Body of pancreas (tissue), 4 donors: ENCODE measurements around the gene ULK4. TPM values are rescaled to one million over a fixed set of nuclear protein-coding genes. Genes with fewer than 3 reads are reported as not detected.

Experiments
- ATAC-seq: fragments of 150-250 bp; one replicate; pipeline ENCODE4 v1.9.1; 2016
- DNase-seq, 4 donors: peaks; one replicate each; pipeline ENCODE4 v3.0.0-alpha.2; 2019
- H3K27ac ChIP-seq, 4 donors: fragments of 200-600 bp; sonication (generic); 1 replicate in 3 of 4; 2 replicates in 1 of 4; pipeline versions ENCODE4 v1.5.1 to v1.6.1; 2016 to 2019; ENCODE audit warnings: mild to moderate bottlenecking in 1 of 4, mixed read lengths in 1 of 4, moderate library complexity in 1 of 4
- H3K27me3 ChIP-seq, 2 donors: fragments of 200-600 bp; sonication (generic); one replicate each; pipeline ENCODE4 v1.6.0; 2016; ENCODE audit warnings: mild to moderate bottlenecking in 1 of 2
- H3K36me3 ChIP-seq, 2 donors: fragments of 200-600 bp; sonication (generic); replicated peaks in 1 of 2; 2 replicates each; pipeline ENCODE4 v1.5.1; 2016; ENCODE audit warnings: low read depth in 2 of 2; ENCODE audit not compliant: insufficient read depth in 1 of 2
- H3K4me1 ChIP-seq: fragments of 200-600 bp; sonication (generic); one replicate; pipeline ENCODE4 v1.6.0; 2016
- H3K4me3 ChIP-seq, 2 donors: fragments of 200-600 bp; sonication (generic); 1 replicate in 1 of 2; 2 replicates in 1 of 2; pipeline ENCODE4 v1.5.1; 2016 to 2019
- H3K9me3 ChIP-seq, 3 donors: fragments of 200-600 bp; sonication (generic); 1 replicate in 2 of 3; 2 replicates in 1 of 3; pipeline ENCODE4 v1.5.1; 2016
- CTCF ChIP-seq, 7 experiments: fragments of 450-650 bp in 4 of 7; fragments of 200-600 bp in 3 of 7; sonication (generic) in 3 of 7; IDR thresholded peaks; one replicate each; pipeline ENCODE4 v1.5.1; 2016 to 2019; ENCODE audit warnings: antibody characterized with exemption in 7 of 7
- POLR2A ChIP-seq, 3 donors: fragments of 450-650 bp; IDR thresholded peaks; one replicate each; pipeline ENCODE4 v1.6.1; 2016; ENCODE audit warnings: antibody characterized with exemption in 3 of 3, mild to moderate bottlenecking in 2 of 3
- WGBS, 2 donors: methylation state at CpG; one replicate each; pipeline ENCODE4 v1.1.5; 2017; 5-methylcytosine and 5-hydroxymethylcytosine counted together
- intact Hi-C: fragments of 100-400 bp; cut with DNase I; formaldehyde crosslinking; loops from one replicate; pipeline ENCODE4 v1.15.1; 2023
- total RNA-seq, 2 donors: library from RNA; depleted of rRNA; stranded (reverse); fragments of >200 nt; gene quantifications; one replicate each; pipeline ENCODE4 v1.1.0, GENCODE V29; 2016

ULK4 gene
- total RNA-seq, 2 donors from 2014 or later, result 7.3 to 12.5 TPM

GRCh38 chr3:41222501-41222900 lies 739.4 kb downstream of the ULK4 start:
- Histone ChIP-seq H3K27ac (no peak overlapping the region), H3K27me3 (no peaks in the 10 kb centered on the region), H3K4me1 (peaks cover 49% of the 10 kb centered on the region), H3K4me3 (no peak overlapping the region), H3K36me3 (peaks cover 12 to 15% of the 10 kb centered on the region in 2 donors), H3K9me3 (no peaks in the 10 kb centered on the region)
- TF ChIP-seq CTCF (IDR thresholded peaks at IDR 0.05) (no peak), POLR2A (IDR thresholded peaks at IDR 0.05) (no peak)
- no peak for ATAC-seq
- WGBS, 2 donors, result 85 to 86% methylated on average over 3 of the region's 3 CpGs
- intact Hi-C loops, result no loop called here
- no peak for DNase-seq

GRCh38 chr3:41222012-41222411 lies 739.9 kb downstream of the ULK4 start:
- H3K27me3 ChIP-seq, result no peaks in the 10 kb centered on the region
- no peaks in the 10 kb centered on the region for H3K9me3 ChIP-seq
- intact Hi-C loops, result no loop called here
- ATAC-seq (no peak), DNase-seq (no peak)
- peaks cover 54% of the 10 kb centered on the region for H3K4me1 ChIP-seq
- 50 to 57% methylated on average over 2 of the region's 2 CpGs for WGBS, 2 donors
- no peak overlapping the region for H3K27ac ChIP-seq
- no peak overlapping the region for H3K4me3 ChIP-seq
- H3K36me3 ChIP-seq, result peaks cover 12 to 15% of the 10 kb centered on the region in 2 donors
- TF ChIP-seq CTCF (IDR thresholded peaks at IDR 0.05), result no peak
- no peak for TF ChIP-seq POLR2A (IDR thresholded peaks at IDR 0.05)

GRCh38 chr3:41220906-41221677 lies 740.8 kb downstream of the ULK4 start:
- ATAC-seq (no peak), DNase-seq (no peak)
- Histone ChIP-seq H3K27ac (no peak overlapping the region), H3K4me3 (no peak overlapping the region), H3K36me3 (peaks cover 11% of the 10 kb centered on the region in 2 donors), H3K27me3 (no peaks in the 10 kb centered on the region), H3K9me3 (no peaks in the 10 kb centered on the region), H3K4me1 (peaks cover 59% of the 10 kb centered on the region)
- WGBS, 2 donors, result 78 to 79% methylated on average over 7 of the region's 7 CpGs
- TF ChIP-seq POLR2A (IDR thresholded peaks at IDR 0.05) (no peak), CTCF (IDR thresholded peaks at IDR 0.05) (no peak)
- intact Hi-C loops, result no loop called here

GRCh38 chr3:41219424-41219823 lies 742.5 kb downstream of the ULK4 start:
- no peak for ATAC-seq
- WGBS, 2 donors, result 98 to 100% methylated on average over 1 of the region's 1 CpG
- intact Hi-C loops, result no loop called here
- DNase-seq, result no peak
- no peak overlapping the region for H3K27ac ChIP-seq
- no peak overlapping the region for H3K4me3 ChIP-seq
- H3K36me3 ChIP-seq, result no peaks in the 10 kb centered on the region
- no peak for TF ChIP-seq CTCF (IDR thresholded peaks at IDR 0.05)
- no peak for TF ChIP-seq POLR2A (IDR thresholded peaks at IDR 0.05)
- no peaks in the 10 kb centered on the region for H3K27me3 ChIP-seq
- no peaks in the 10 kb centered on the region for H3K9me3 ChIP-seq
- H3K4me1 ChIP-seq, result peaks cover 71% of the 10 kb centered on the region

- ATAC-seq (no peak), DNase-seq (no peak)
- H3K9me3 ChIP-seq, result no peaks in the 10 kb centered on the region
- H3K4me1 ChIP-seq, result peaks cover 69% of the 10 kb centered on the region
- TF ChIP-seq CTCF (IDR thresholded peaks at IDR 0.05), result no peak
- TF ChIP-seq POLR2A (IDR thresholded peaks at IDR 0.05), result no peak
- intact Hi-C loops, result no loop called here
- no peak overlapping the region for H3K4me3 ChIP-seq
- no peak overlapping the region for H3K27ac ChIP-seq
- H3K36me3 ChIP-seq, result no peaks in the 10 kb centered on the region
- 64 to 89% methylated on average over 1 of the region's 1 CpG for WGBS, 2 donors
- H3K27me3 ChIP-seq, result no peaks in the 10 kb centered on the region
Observed at GRCh38 chr3:41216993-41217392, 744.9 kb downstream of the ULK4 start.
